Kidney (tissue), 14 donors: ENCODE data around the gene EEF1AKMT3. TPM values are rescaled to one million over a fixed set of nuclear protein-coding genes. Genes with fewer than 3 reads are reported as not detected.

Source experiments
- DNase-seq, 5 donors: peaks; one replicate each; pipeline ENCODE4 v3.0.0-alpha.2; 2013 to 2020
- FAIRE-seq: peaks from 2 replicates; lab custom pipeline; 2012; peaks lifted over from hg19 to GRCh38; lab: Jason Lieb, UNC
- H3K27ac ChIP-seq, 2 donors: one replicate each; pipeline ENCODE4 v1.7.0; 2013; ENCODE audit warnings: low read depth in 2 of 2, low read length in 2 of 2, inconsistent platforms in 1 of 2
- H3K27me3 ChIP-seq: one replicate; pipeline ENCODE4 v1.7.1; 2013; ENCODE audit warnings: low read length, inconsistent platforms; ENCODE audit not compliant: control insufficient read depth, insufficient read depth
- H3K36me3 ChIP-seq, 3 donors: one replicate each; pipeline versions ENCODE4 v1.7.0 to v1.7.1; 2013; ENCODE audit warnings: low read length in 3 of 3, control low read depth in 1 of 3, inconsistent platforms in 1 of 3; ENCODE audit not compliant: insufficient read depth in 3 of 3, control insufficient read depth in 2 of 3
- H3K4me1 ChIP-seq, 3 donors: one replicate each; pipeline versions ENCODE4 v1.7.0 to v1.7.1; 2013; ENCODE audit warnings: low read length in 3 of 3, inconsistent platforms in 1 of 3, low read depth in 1 of 3; ENCODE audit not compliant: control insufficient read depth in 2 of 3, insufficient read depth in 2 of 3
- H3K4me3 ChIP-seq, 3 donors: one replicate each; pipeline versions ENCODE4 v1.7.0 to v1.8.1; 2013; ENCODE audit warnings: low read length in 3 of 3, control low read depth in 1 of 3, inconsistent platforms in 1 of 3
- H3K9ac ChIP-seq, 3 donors: one replicate each; pipeline versions ENCODE4 v1.7.0 to v1.7.1; 2013; ENCODE audit warnings: low read length in 3 of 3, control low read depth in 1 of 3, inconsistent platforms in 1 of 3
- H3K9me3 ChIP-seq, 3 donors: one replicate each; pipeline versions ENCODE4 v1.7.0 to v1.7.1; 2013; ENCODE audit warnings: low read length in 3 of 3, control low read depth in 1 of 3, inconsistent platforms in 1 of 3; ENCODE audit not compliant: control insufficient read depth in 2 of 3, insufficient read depth in 1 of 3
- CTCF ChIP-seq: IDR thresholded peaks from 3 replicates; pipeline ENCODE4 v1.5.1; 2012; ENCODE audit warnings: mild to moderate bottlenecking, moderate library complexity, borderline replicate concordance; ENCODE audit not compliant: insufficient read depth; ENCODE audit errors: extremely low read depth
- intact Hi-C: fragments of 100-400 bp; cut with DNase I; formaldehyde crosslinking; loops from one replicate; pipeline ENCODE4 v1.11.1; 2022
- polyA plus RNA-seq: library from polyadenylated mRNA; stranded (reverse); fragments of 350-450 nt; fragmentation: Illumina TruSeq; extraction: RNeasy Lipid Tissue Mini Kit (QIAGEN cat#74804); gene quantifications from one replicate; pipeline ENCODE4 v1.2.3, GENCODE V29; 2014; ENCODE audit warnings: low read depth, low replicate concordance; ENCODE audit not compliant: insufficient read depth
- total RNA-seq: library from RNA; stranded (reverse); fragmentation: NEBNext Ultra II Directional; extraction: Animal tissue kit (Norgen Biotek cat#: 25700); gene quantifications from one replicate; pipeline ENCODE4 v1.2.1, GENCODE V29; 2021
- donor health status: control.
- donor health status: control.
- donor health status: control.
- donor health status: control.
- donor health status: control.
- donor health status: DM: yes; HTN: yes; CAD: no.
- donor health status: Normal renal cell carcinoma (clear cell type).

The EEF1AKMT3 gene
- total and polyA plus RNA-seq, 2 donors from 2014 or later = 10.4 to 15.3 TPM

- no peaks in the 10 kb centered on the region for H3K36me3 ChIP-seq
- intact Hi-C loops = no loop called here
Observed at GRCh38 chr12:57734591-57734990, 37.8 kb upstream of the EEF1AKMT3 start.

GRCh38 chr12:57735198-57735855 lies 37.1 kb upstream of the EEF1AKMT3 start:
- no peaks in the 10 kb centered on the region for H3K36me3 ChIP-seq
- TF ChIP-seq CTCF = no peak
- H3K4me1 ChIP-seq = peaks cover 0 to 7% (median 4%) of the 10 kb centered on the region in 3 donors
- no peak overlapping the region for H3K9ac ChIP-seq
- H3K27me3 ChIP-seq = peaks cover 41% of the 10 kb centered on the region
- no peak overlapping the region for H3K4me3 ChIP-seq
- H3K9me3 ChIP-seq = no peaks in the 10 kb centered on the region
- FAIRE-seq (no peak), DNase-seq (no peak)
- H3K27ac ChIP-seq = no peak overlapping the region
- intact Hi-C loops = no loop called here

More at GRCh38 chr12:57734591-57734990, 37.8 kb upstream of the EEF1AKMT3 start:
- no peaks in the 10 kb centered on the region for H3K9me3 ChIP-seq
- TF ChIP-seq CTCF = no peak
- no peak overlapping the region for H3K27ac ChIP-seq
- FAIRE-seq = no peak
- H3K4me3 ChIP-seq = no peak overlapping the region
- H3K27me3 ChIP-seq = peaks cover 38% of the 10 kb centered on the region
- H3K9ac ChIP-seq = no peak overlapping the region
- no peak for DNase-seq
- H3K4me1 ChIP-seq = peaks cover 0 to 7% (median 4%) of the 10 kb centered on the region in 3 donors

GRCh38 chr12:57735952-57736740 lies 36.3 kb upstream of the EEF1AKMT3 start:
- no peak overlapping the region for H3K9ac ChIP-seq
- H3K9me3 ChIP-seq = no peaks in the 10 kb centered on the region
- FAIRE-seq (no peak), DNase-seq (peak in 2 of 5 donors; percentile 48 to 70)
- no peak overlapping the region for H3K4me3 ChIP-seq
- no peaks in the 10 kb centered on the region for H3K36me3 ChIP-seq
- TF ChIP-seq CTCF = no peak
- H3K27ac ChIP-seq = no peak overlapping the region
- intact Hi-C loops = no loop called here
- peaks cover 0 to 7% (median 4%) of the 10 kb centered on the region in 3 donors for H3K4me1 ChIP-seq
- H3K27me3 ChIP-seq = peaks cover 45% of the 10 kb centered on the region
